IMR-90 (cell line): Measurements from ENCODE around the gene CLDN10. TPM values are rescaled to one million over a fixed set of nuclear protein-coding genes. Genes with fewer than 3 reads are reported as not detected.

Experiments
- ATAC-seq: fragments of 200-7000 bp; cut with Tn5 transposase; 2 replicates; pipeline ENCODE4 v1.9.1; 2020; ENCODE audit warnings: low read depth, mild to moderate bottlenecking, moderate library complexity
- BruUV-seq: library from RNA; stranded (reverse); fragments of 400-500 nt; replicated peaks from 2 replicates; lab custom pipeline; 2021; lab: Mats Ljungman, UMichigan
- CTCF ChIA-PET: fragments of 300-600 bp; formaldehyde crosslinking; extraction: SDS; loops from one replicate; lab custom pipeline; 2021; ENCODE audit warnings: antibody characterized with exemption; lab: Yijun Ruan, JAX
- POLR2A ChIA-PET: fragments of 300-600 bp; sonication (Branson Sonifier 250); formaldehyde crosslinking; loops from one replicate; lab custom pipeline; 2022; ENCODE audit warnings: antibody characterized with exemption; ENCODE audit not compliant: unreplicated experiment; lab: Charles Lee
- DNase-seq: peaks from one replicate; pipeline ENCODE4 v3.0.0; 2013
- H2AFZ ChIP-seq: replicated peaks from 2 replicates; pipeline ENCODE3; 2013; ENCODE audit warnings: low read length, mild to moderate bottlenecking; ENCODE audit not compliant: poor library complexity
- H2AK5ac ChIP-seq: 2 replicates; pipeline ENCODE4 v1.6.1; 2013; ENCODE audit warnings: low read depth, low read length, inconsistent platforms
- H2AK9ac ChIP-seq: replicated peaks from 2 replicates; pipeline ENCODE3; 2013; ENCODE audit warnings: mild to moderate bottlenecking, low read depth, low read length, moderate library complexity; ENCODE audit not compliant: poor library complexity
- H2BK120ac ChIP-seq: 2 replicates; pipeline ENCODE4 v1.6.1; 2013; ENCODE audit warnings: low read depth, low read length, inconsistent platforms
- H2BK15ac ChIP-seq: 3 replicates; pipeline ENCODE4 v1.6.1; 2013; ENCODE audit warnings: low read depth, low read length, inconsistent platforms
- H2BK20ac ChIP-seq: 2 replicates; pipeline ENCODE4 v1.6.1; 2013; ENCODE audit warnings: low read depth, mild to moderate bottlenecking, inconsistent platforms, low read length, moderate library complexity
- H2BK5ac ChIP-seq: 2 replicates; pipeline ENCODE4 v1.6.1; 2013; ENCODE audit warnings: mild to moderate bottlenecking, low read depth, low read length, inconsistent platforms; ENCODE audit not compliant: poor library complexity, severe bottlenecking
- H3K14ac ChIP-seq: replicated peaks from 2 replicates; pipeline ENCODE4 v1.6.1; 2013; ENCODE audit warnings: low read depth, low read length, inconsistent platforms
- H3K18ac ChIP-seq: 2 replicates; pipeline ENCODE4 v1.6.1; 2013; ENCODE audit warnings: low read depth, low read length, control low read depth
- H3K23ac ChIP-seq: 2 replicates; pipeline ENCODE4 v1.6.1; 2013; ENCODE audit warnings: low read depth, low read length, inconsistent platforms
- H3K27ac ChIP-seq: 2 replicates; pipeline ENCODE4 v1.5.1; 2013; ENCODE audit warnings: mild to moderate bottlenecking, control low read depth, low read length; ENCODE audit not compliant: insufficient read depth
- H3K27me3 ChIP-seq: 2 replicates; pipeline ENCODE4 v1.6.1; 2013; ENCODE audit warnings: low read length; ENCODE audit not compliant: control insufficient read depth, insufficient read depth
- H3K36me3 ChIP-seq: 2 replicates; pipeline ENCODE4 v1.6.1; 2013; ENCODE audit warnings: low read length, mixed read lengths; ENCODE audit not compliant: control insufficient read depth, insufficient read depth
- H3K4ac ChIP-seq: 2 replicates; pipeline ENCODE4 v1.6.1; 2013; ENCODE audit warnings: low read depth, low read length, inconsistent platforms
- H3K4me1 ChIP-seq: 2 replicates; pipeline ENCODE4 v1.6.1; 2013; ENCODE audit warnings: low read length, mixed read lengths; ENCODE audit not compliant: control insufficient read depth, insufficient read depth
- H3K4me2 ChIP-seq: 2 replicates; pipeline ENCODE4 v1.6.1; 2013; ENCODE audit warnings: low read depth, mild to moderate bottlenecking, control low read depth, low read length, moderate library complexity
- H3K4me3 ChIP-seq: 2 replicates; pipeline ENCODE4 v1.5.1; 2013; ENCODE audit warnings: low read depth, mild to moderate bottlenecking, control low read depth, low read length, moderate library complexity; ENCODE audit not compliant: insufficient read depth
- H3K56ac ChIP-seq: 2 replicates; pipeline ENCODE4 v1.6.1; 2013; ENCODE audit warnings: low read length, inconsistent platforms; ENCODE audit not compliant: insufficient read depth; ENCODE audit errors: extremely low read depth
- H3K79me1 ChIP-seq, 2 experiments: 2 replicates each; pipeline ENCODE4 v1.6.1; 2013; ENCODE audit warnings: low read length in 2 of 2, inconsistent platforms in 1 of 2, low read depth in 1 of 2
- H3K9ac ChIP-seq: 2 replicates; pipeline ENCODE4 v1.6.1; 2013; ENCODE audit warnings: low read depth, low read length, control low read depth
- H3K9me1 ChIP-seq: 2 replicates; pipeline ENCODE4 v1.6.1; 2013; ENCODE audit warnings: low read length, inconsistent platforms; ENCODE audit not compliant: insufficient read depth
- H3K9me3 ChIP-seq: 2 replicates; pipeline ENCODE4 v1.6.1; 2013; ENCODE audit warnings: low read length; ENCODE audit not compliant: control insufficient read depth, insufficient read depth
- H4K20me1 ChIP-seq: 2 replicates; pipeline ENCODE4 v1.6.1; 2013; ENCODE audit warnings: low read length, inconsistent platforms; ENCODE audit not compliant: insufficient read depth
- H4K5ac ChIP-seq: 2 replicates; pipeline ENCODE4 v1.6.1; 2013; ENCODE audit warnings: mild to moderate bottlenecking, low read depth, low read length, control low read depth
- H4K8ac ChIP-seq, 2 experiments: 2 replicates each; pipeline ENCODE4 v1.6.1; 2013; ENCODE audit warnings: low read depth in 2 of 2, low read length in 2 of 2, control low read depth in 1 of 2, inconsistent platforms in 1 of 2
- H4K91ac ChIP-seq: 2 replicates; pipeline ENCODE4 v1.6.1; 2013; ENCODE audit warnings: low read depth, low read length, inconsistent platforms; ENCODE audit not compliant: insufficient read depth
- BHLHE40 ChIP-seq: fragments of 150-350 bp; IDR thresholded peaks from 2 replicates; pipeline ENCODE4 v1.6.1; 2016; ENCODE audit warnings: mild to moderate bottlenecking, low read depth, low read length
- CEBPB ChIP-seq: IDR thresholded peaks from 2 replicates; pipeline ENCODE4 v1.6.1; 2012; ENCODE audit warnings: low read depth, low read length, improper control_type of control experiment
- CHD1 ChIP-seq: IDR thresholded peaks from 2 replicates; pipeline ENCODE4 v1.6.1; 2012; ENCODE audit warnings: low read depth, low read length, improper control_type of control experiment
- FOS ChIP-seq: fragments of 150-350 bp; IDR thresholded peaks from 2 replicates; pipeline ENCODE4 v1.6.1; 2016; ENCODE audit warnings: low read depth, low read length
- MAFK ChIP-seq: IDR thresholded peaks from 2 replicates; pipeline ENCODE4 v1.6.1; 2012; ENCODE audit warnings: low read depth, low read length, improper control_type of control experiment
- MAZ ChIP-seq: IDR thresholded peaks from 2 replicates; pipeline ENCODE4 v1.6.1; 2012; ENCODE audit warnings: low read depth, mild to moderate bottlenecking, low read length, improper control_type of control experiment, moderate library complexity, borderline replicate concordance
- MXI1 ChIP-seq: IDR thresholded peaks from 2 replicates; pipeline ENCODE4 v1.6.1; 2012; ENCODE audit warnings: low read depth, mild to moderate bottlenecking, low read length, moderate library complexity, borderline replicate concordance
- NFE2L2 ChIP-seq: fragments of 150-350 bp; IDR thresholded peaks from 2 replicates; pipeline ENCODE4 v1.6.1; 2016; ENCODE audit warnings: low read depth, mild to moderate bottlenecking, low read length
- POLR2A ChIP-seq: IDR thresholded peaks from 2 replicates; pipeline ENCODE4 v1.6.1; 2012; ENCODE audit warnings: mild to moderate bottlenecking, low read depth, low read length
- RAD21 ChIP-seq: IDR thresholded peaks from 2 replicates; pipeline ENCODE4 v1.6.1; 2012; ENCODE audit warnings: low read length, improper control_type of control experiment
- RCOR1 ChIP-seq: IDR thresholded peaks from 2 replicates; pipeline ENCODE4 v1.6.1; 2012; ENCODE audit warnings: mild to moderate bottlenecking, low read length, improper control_type of control experiment; ENCODE audit not compliant: insufficient replicate concordance
- SMC3 ChIP-seq: fragments of 150-350 bp; IDR thresholded peaks from 2 replicates; pipeline ENCODE4 v1.6.1; 2016; ENCODE audit warnings: low read depth, mild to moderate bottlenecking, antibody characterized with exemption, low read length, moderate library complexity
- USF2 ChIP-seq: fragments of 150-350 bp; IDR thresholded peaks from 2 replicates; pipeline ENCODE4 v1.6.1; 2017; ENCODE audit warnings: mild to moderate bottlenecking, antibody characterized with exemption, low read length, low read depth
- WGBS, 2 experiments: methylation state at CpG; one replicate each; pipeline versions ENCODE4 v1.1.5 to v1.1.7; 2013; ENCODE audit warnings: missing lambda C conversion rate in 2 of 2; ENCODE audit not compliant: insufficient read length in 1 of 2; ENCODE audit errors: extremely low coverage in 2 of 2; 5-methylcytosine and 5-hydroxymethylcytosine counted together
- dilution Hi-C: fragments of 300-500 bp; cut with HindIII; formaldehyde crosslinking; loops from one replicate; pipeline ENCODE4 v1.14.3; 2018; ENCODE audit warnings: low sequenced_read_pairs; ENCODE audit not compliant: unreplicated experiment
- in situ Hi-C: fragments of 300-500 bp; cut with MboI; formaldehyde crosslinking; loops from 3 replicates; pipeline ENCODE4 v1.14.3; 2019; ENCODE audit warnings: low sequenced_read_pairs, inconsistent platforms, mixed read lengths
- intact Hi-C: fragments of 100-400 bp; cut with micrococcal nuclease; formaldehyde crosslinking; loops from 2 replicates; pipeline ENCODE4 v1.10.0; 2022
- polyA plus RNA-seq, 3 experiments: library from polyadenylated mRNA; depleted of rRNA; stranded (reverse); fragments of >200 nt; gene quantifications; 2 replicates each; pipeline ENCODE4 v1.2.3, GENCODE V29; 2012; ENCODE audit warnings: low replicate concordance in 1 of 3
- total RNA-seq: library from RNA; depleted of rRNA; stranded (reverse); fragments of >200 nt; gene quantifications from 2 replicates; pipeline ENCODE4 v1.2.3, GENCODE V29; 2012
- TF ChIP-seq, protein P1 (sequence below): conservative IDR thresholded peaks from 2 replicates; pipeline ENCODE4 v1.5.1; 2012; ENCODE audit warnings: mild to moderate bottlenecking, low read depth, low read length, improper control_type of control experiment
- TF ChIP-seq, protein P2 (sequence below): fragments of 150-350 bp; IDR thresholded peaks from 2 replicates; pipeline ENCODE4 v1.6.1; 2016; ENCODE audit warnings: low read depth, mild to moderate bottlenecking, low read length, moderate library complexity, borderline replicate concordance

The CLDN10 gene
- total and polyA plus RNA-seq, 2 of the 4 experiments (the other 2 are of a cell fraction) = not detected

DNA sequence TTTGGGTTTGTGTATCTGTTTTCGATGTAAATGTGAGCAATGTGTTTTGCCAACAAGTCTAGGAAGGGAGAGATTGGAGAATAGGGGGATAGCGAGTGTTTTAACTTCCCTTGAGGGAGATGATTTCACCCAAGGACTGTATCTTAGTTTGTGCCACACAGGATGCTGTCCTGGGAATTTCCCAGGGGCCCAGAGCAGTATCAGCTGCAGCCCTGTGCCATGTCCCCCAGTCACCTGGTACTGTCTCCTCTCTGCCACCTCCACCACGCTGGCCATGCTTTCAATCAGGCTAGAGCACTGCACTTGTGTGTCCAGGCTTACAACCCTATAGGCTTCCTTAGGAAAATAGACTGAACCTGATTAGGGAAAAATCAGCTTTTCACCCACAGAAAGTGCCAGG lies 40.1 kb upstream of the CLDN10 start:
- H3K27me3 ChIP-seq = peaks cover 5% of the 10 kb centered on the region
- DNase-seq (no peak), ATAC-seq (no peak)
- no peak overlapping the region for H2BK120ac ChIP-seq
- no peak overlapping the region for H3K56ac ChIP-seq
- CTCF ChIA-PET = no interaction called here
- H2AK5ac ChIP-seq = no peak overlapping the region
- no peak overlapping the region for H3K9ac ChIP-seq
- POLR2A ChIA-PET = no interaction called here
- no peaks in the 10 kb centered on the region for H3K79me1 ChIP-seq
- H2BK15ac ChIP-seq = no peak overlapping the region
- H2AFZ ChIP-seq = no peak overlapping the region
- H4K91ac ChIP-seq = no peak overlapping the region
- H3K9me3 ChIP-seq = no peaks in the 10 kb centered on the region; the same call in 1 of the 2 replicates
- in situ Hi-C loops (no loop called here), intact Hi-C loops (no loop called here), dilution Hi-C loops (no loop called here)
- H4K8ac ChIP-seq = no peak overlapping the region
- no peaks in the 10 kb centered on the region for H3K4me1 ChIP-seq
- TF ChIP-seq MAZ (no peak), CHD1 (no peak), USF2 (no peak), MXI1 (no peak), RCOR1 (no peak), RAD21 (no peak), CEBPB (no peak), FOS (no peak), POLR2A (no peak), NFE2L2 (no peak), SMC3 (no peak), MAFK (no peak), BHLHE40 (no peak)
- TF ChIP-seq, protein P1, sequence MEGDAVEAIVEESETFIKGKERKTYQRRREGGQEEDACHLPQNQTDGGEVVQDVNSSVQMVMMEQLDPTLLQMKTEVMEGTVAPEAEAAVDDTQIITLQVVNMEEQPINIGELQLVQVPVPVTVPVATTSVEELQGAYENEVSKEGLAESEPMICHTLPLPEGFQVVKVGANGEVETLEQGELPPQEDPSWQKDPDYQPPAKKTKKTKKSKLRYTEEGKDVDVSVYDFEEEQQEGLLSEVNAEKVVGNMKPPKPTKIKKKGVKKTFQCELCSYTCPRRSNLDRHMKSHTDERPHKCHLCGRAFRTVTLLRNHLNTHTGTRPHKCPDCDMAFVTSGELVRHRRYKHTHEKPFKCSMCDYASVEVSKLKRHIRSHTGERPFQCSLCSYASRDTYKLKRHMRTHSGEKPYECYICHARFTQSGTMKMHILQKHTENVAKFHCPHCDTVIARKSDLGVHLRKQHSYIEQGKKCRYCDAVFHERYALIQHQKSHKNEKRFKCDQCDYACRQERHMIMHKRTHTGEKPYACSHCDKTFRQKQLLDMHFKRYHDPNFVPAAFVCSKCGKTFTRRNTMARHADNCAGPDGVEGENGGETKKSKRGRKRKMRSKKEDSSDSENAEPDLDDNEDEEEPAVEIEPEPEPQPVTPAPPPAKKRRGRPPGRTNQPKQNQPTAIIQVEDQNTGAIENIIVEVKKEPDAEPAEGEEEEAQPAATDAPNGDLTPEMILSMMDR = no peak
- TF ChIP-seq, protein P2, sequence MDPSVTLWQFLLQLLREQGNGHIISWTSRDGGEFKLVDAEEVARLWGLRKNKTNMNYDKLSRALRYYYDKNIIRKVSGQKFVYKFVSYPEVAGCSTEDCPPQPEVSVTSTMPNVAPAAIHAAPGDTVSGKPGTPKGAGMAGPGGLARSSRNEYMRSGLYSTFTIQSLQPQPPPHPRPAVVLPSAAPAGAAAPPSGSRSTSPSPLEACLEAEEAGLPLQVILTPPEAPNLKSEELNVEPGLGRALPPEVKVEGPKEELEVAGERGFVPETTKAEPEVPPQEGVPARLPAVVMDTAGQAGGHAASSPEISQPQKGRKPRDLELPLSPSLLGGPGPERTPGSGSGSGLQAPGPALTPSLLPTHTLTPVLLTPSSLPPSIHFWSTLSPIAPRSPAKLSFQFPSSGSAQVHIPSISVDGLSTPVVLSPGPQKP = no peak
- no peak overlapping the region for H3K27ac ChIP-seq
- H2AK9ac ChIP-seq = no peak overlapping the region
- no peak overlapping the region for H3K14ac ChIP-seq
- BruUV-seq = no TSS peak
- 60% methylated on average over 1 of the region's 3 CpGs; no CpG with 5 or more reads in 1 of the 2 experiments for WGBS, 2 experiments
- no peak overlapping the region for H3K23ac ChIP-seq
- no peak overlapping the region for H4K5ac ChIP-seq
- H4K20me1 ChIP-seq = no peaks in the 10 kb centered on the region
- H3K18ac ChIP-seq = no peak overlapping the region
- H3K9me1 ChIP-seq = no peaks in the 10 kb centered on the region
- no peak overlapping the region for H3K4ac ChIP-seq
- no peak overlapping the region for H2BK5ac ChIP-seq
- H2BK20ac ChIP-seq = no peak overlapping the region
- no peak overlapping the region for H3K4me3 ChIP-seq
- H3K36me3 ChIP-seq = no peaks in the 10 kb centered on the region
- no peak overlapping the region for H3K4me2 ChIP-seq
